Neural progenitor cell (in vitro differentiated cells): Measurements from ENCODE around the gene USP25. TPM values are rescaled to one million over a fixed set of nuclear protein-coding genes. Genes with fewer than 3 reads are reported as not detected.
"Not testable (repeated sequence)": the region's sequence is repeated elsewhere in the genome, so short reads cannot be mapped to it uniquely, and the experiment has no call there.

Experiments
- DNase-seq: peaks from one replicate; pipeline ENCODE4 v3.0.0-alpha.2; 2016; ENCODE audit warnings: low spot score
- H2AFZ ChIP-seq: fragments of 200-600 bp; sonication (generic); replicated peaks from 2 replicates; pipeline ENCODE4 v1.6.1; 2016; ENCODE audit warnings: antibody characterized with exemption
- H3F3A ChIP-seq: fragments of 200-600 bp; sonication (generic); 2 replicates; pipeline ENCODE4 v1.6.1; 2016; ENCODE audit warnings: antibody characterized with exemption, low read depth
- H3K27ac ChIP-seq: fragments of 200-600 bp; sonication (generic); 2 replicates; pipeline ENCODE4 v1.5.1; 2016; ENCODE audit warnings: mild to moderate bottlenecking
- H3K27me3 ChIP-seq: fragments of 200-600 bp; sonication (generic); 2 replicates; pipeline ENCODE4 v1.6.1; 2016; ENCODE audit warnings: mild to moderate bottlenecking, moderate library complexity
- H3K36me3 ChIP-seq: fragments of 200-600 bp; sonication (generic); 2 replicates; pipeline ENCODE4 v1.5.1; 2016
- H3K4me1 ChIP-seq: fragments of 200-600 bp; sonication (generic); 2 replicates; pipeline ENCODE4 v1.6.1; 2016; ENCODE audit warnings: mixed run types
- H3K4me2 ChIP-seq: fragments of 200-600 bp; sonication (generic); 2 replicates; pipeline ENCODE4 v1.6.1; 2016
- H3K4me3 ChIP-seq: fragments of 200-600 bp; sonication (generic); 2 replicates; pipeline ENCODE4 v1.5.1; 2016
- H3K79me2 ChIP-seq: fragments of 200-600 bp; sonication (generic); 2 replicates; pipeline ENCODE4 v1.6.1; 2016; ENCODE audit warnings: low read depth
- H3K9ac ChIP-seq: fragments of 200-600 bp; sonication (generic); 2 replicates; pipeline ENCODE4 v1.6.1; 2016
- H3K9me3 ChIP-seq: fragments of 200-600 bp; sonication (generic); 2 replicates; pipeline ENCODE4 v1.5.1; 2016; ENCODE audit warnings: low read depth
- H4K20me1 ChIP-seq: fragments of 200-600 bp; sonication (generic); 2 replicates; pipeline ENCODE4 v1.6.1; 2016; ENCODE audit warnings: low read depth
- H3K27ac Mint-ChIP-seq: 3 replicates; pipeline ENCODE4 v1.8.0; 2021; ENCODE audit warnings: mixed read lengths
- H3K27me3 Mint-ChIP-seq: 2 replicates; pipeline ENCODE4 v1.8.0; 2022; ENCODE audit warnings: low read depth, mild to moderate bottlenecking, inconsistent platforms, moderate library complexity, mixed read lengths; ENCODE audit not compliant: insufficient read depth
- H3K36me3 Mint-ChIP-seq: 3 replicates; pipeline ENCODE4 v1.8.0; 2021; ENCODE audit warnings: mixed read lengths
- H3K4me1 Mint-ChIP-seq: 3 replicates; pipeline ENCODE4 v1.8.0; 2021; ENCODE audit warnings: mixed read lengths
- H3K4me3 Mint-ChIP-seq: 3 replicates; pipeline ENCODE4 v1.8.0; 2021; ENCODE audit warnings: mild to moderate bottlenecking, moderate library complexity, mixed read lengths
- H3K9me3 Mint-ChIP-seq: 3 replicates; pipeline ENCODE4 v1.8.0; 2020; ENCODE audit warnings: mixed read lengths
- CTCF ChIP-seq: fragments of 200-600 bp; sonication (generic); IDR thresholded peaks from 2 replicates; pipeline ENCODE4 v1.5.1; 2017; ENCODE audit warnings: antibody characterized with exemption, mild to moderate bottlenecking
- EZH2 ChIP-seq: fragments of 200-600 bp; sonication (generic); IDR thresholded peaks from 2 replicates; pipeline ENCODE4 v1.6.1; 2017; ENCODE audit warnings: antibody characterized with exemption, mild to moderate bottlenecking, moderate library complexity
- EZH2phosphoT487 ChIP-seq: fragments of 200-600 bp; sonication (generic); IDR thresholded peaks from 2 replicates; pipeline ENCODE4 v1.6.1; 2017; ENCODE audit warnings: antibody characterized with exemption
- total RNA-seq: library from RNA; depleted of rRNA; stranded (reverse); fragments of >200 nt; gene quantifications from 2 replicates; pipeline ENCODE4 v1.2.3, GENCODE V29; 2015; ENCODE audit warnings: low replicate concordance

The USP25 gene
- total RNA-seq, 1 donor from 2014 or later: 36.4 TPM

GRCh38 chr21:15732290-15732995 is 2.7 kb downstream of the USP25 start:
- Histone ChIP-seq H3K4me2 (peak overlapping the region; percentile 83), H3K9me3 (no peaks in the 10 kb centered on the region), H3K4me1 (peaks cover 14% of the 10 kb centered on the region), H3K9ac (no peak overlapping the region), H4K20me1 (peaks cover 20% of the 10 kb centered on the region), H3K27ac (no peak overlapping the region), H3K79me2 (peaks cover 70% of the 10 kb centered on the region), H3K36me3 (no peaks in the 10 kb centered on the region), H3K4me3 (no peak overlapping the region), H3K27me3 (peaks cover 11% of the 10 kb centered on the region), H3F3A (peaks cover 10% of the 10 kb centered on the region), H2AFZ (no peak overlapping the region)
- H3K9me3 Mint-ChIP-seq: peaks cover 24% of the 10 kb centered on the region
- peaks cover 3% of the 10 kb centered on the region for H3K27me3 Mint-ChIP-seq
- TF ChIP-seq EZH2: no peak
- no peak for TF ChIP-seq CTCF
- no peak for TF ChIP-seq EZH2phosphoT487
- H3K4me3 Mint-ChIP-seq: peak overlapping the region; percentile 97
- DNase-seq: no peak
- H3K27ac Mint-ChIP-seq: no peak overlapping the region
- peaks cover 10% of the 10 kb centered on the region for H3K4me1 Mint-ChIP-seq
- peaks cover 21% of the 10 kb centered on the region for H3K36me3 Mint-ChIP-seq

- no peak overlapping the region for H3K27ac ChIP-seq
- Mint-ChIP-seq H3K9me3 (peaks cover 29% of the 10 kb centered on the region), H3K4me1 (peaks cover 10% of the 10 kb centered on the region), H3K27ac (no peak overlapping the region), H3K36me3 (peaks cover 25% of the 10 kb centered on the region), H3K27me3 (peaks cover 3% of the 10 kb centered on the region), H3K4me3 (peak overlapping the region; percentile 75)
- no peak overlapping the region for H3K4me2 ChIP-seq
- H3K9me3 ChIP-seq: no peaks in the 10 kb centered on the region
- H3K79me2 ChIP-seq: peaks cover 75% of the 10 kb centered on the region
- H3F3A ChIP-seq: peaks cover 10% of the 10 kb centered on the region
- H3K4me1 ChIP-seq: peaks cover 14% of the 10 kb centered on the region
- H2AFZ ChIP-seq: no peak overlapping the region
- DNase-seq: no peak
- H3K36me3 ChIP-seq: no peaks in the 10 kb centered on the region
- H3K4me3 ChIP-seq: no peak overlapping the region
- H4K20me1 ChIP-seq: peaks cover 20% of the 10 kb centered on the region
- H3K9ac ChIP-seq: no peak overlapping the region
- H3K27me3 ChIP-seq: peaks cover 11% of the 10 kb centered on the region
- no peak for TF ChIP-seq CTCF
- no peak for TF ChIP-seq EZH2phosphoT487
- TF ChIP-seq EZH2: no peak
Measured at GRCh38 chr21:15732996-15733329, 3.2 kb downstream of the USP25 start.

GRCh38 chr21:15735409-15735808 is 5.6 kb downstream of the USP25 start:
- Mint-ChIP-seq H3K27me3 (no peaks in the 10 kb centered on the region), H3K27ac (no peak overlapping the region), H3K36me3 (peaks cover 32% of the 10 kb centered on the region), H3K4me1 (peaks cover 30% of the 10 kb centered on the region), H3K9me3 (peaks cover 41% of the 10 kb centered on the region), H3K4me3 (no peak overlapping the region)
- TF ChIP-seq EZH2: no peak
- TF ChIP-seq EZH2phosphoT487: no peak
- no peak for TF ChIP-seq CTCF
- H4K20me1 ChIP-seq: peaks cover 20% of the 10 kb centered on the region
- H3K27me3 ChIP-seq: no peaks in the 10 kb centered on the region
- no peak overlapping the region for H3K4me2 ChIP-seq
- DNase-seq: no peak
- no peak overlapping the region for H3K27ac ChIP-seq
- no peak overlapping the region for H3K4me3 ChIP-seq
- peaks cover 100% of the 10 kb centered on the region for H3K79me2 ChIP-seq
- H3K9ac ChIP-seq: no peak overlapping the region
- peaks cover 10% of the 10 kb centered on the region for H3F3A ChIP-seq
- no peak overlapping the region for H2AFZ ChIP-seq
- H3K4me1 ChIP-seq: peaks cover 31% of the 10 kb centered on the region
- H3K36me3 ChIP-seq: no peaks in the 10 kb centered on the region
- no peaks in the 10 kb centered on the region for H3K9me3 ChIP-seq

GRCh38 chr21:15735931-15736330 is 6.1 kb downstream of the USP25 start:
- H3K36me3 ChIP-seq, H3K4me3 Mint-ChIP-seq, H3K9ac ChIP-seq, H3K4me3 ChIP-seq, H3K9me3 ChIP-seq, H3K27me3 ChIP-seq, H3K27ac ChIP-seq, H3F3A ChIP-seq, H3K27me3 Mint-ChIP-seq, DNase-seq, H3K4me2 ChIP-seq, H3K27ac Mint-ChIP-seq, H2AFZ ChIP-seq: not testable (repeated sequence)
- peaks cover 100% of the 10 kb centered on the region for H3K79me2 ChIP-seq
- peaks cover 17% of the 10 kb centered on the region for H4K20me1 ChIP-seq
- peaks cover 32% of the 10 kb centered on the region for H3K4me1 ChIP-seq
- Mint-ChIP-seq H3K36me3 (peaks cover 33% of the 10 kb centered on the region), H3K4me1 (peaks cover 30% of the 10 kb centered on the region), H3K9me3 (peaks cover 45% of the 10 kb centered on the region)

GRCh38 chr21:15738779-15739178 is 9.0 kb downstream of the USP25 start:
- Mint-ChIP-seq H3K4me1 (peaks cover 27% of the 10 kb centered on the region), H3K9me3 (peaks cover 66% of the 10 kb centered on the region), H3K36me3 (peaks cover 52% of the 10 kb centered on the region), H3K4me3 (peak overlapping the region; percentile 31)
- H3K36me3 ChIP-seq, H3K9ac ChIP-seq, H3K4me3 ChIP-seq, H3K27ac ChIP-seq, H3K27me3 ChIP-seq, H3F3A ChIP-seq, H3K27ac Mint-ChIP-seq, H3K27me3 Mint-ChIP-seq, H4K20me1 ChIP-seq, H3K9me3 ChIP-seq: not testable (repeated sequence)
- peak; percentile 21 for DNase-seq
- Histone ChIP-seq H2AFZ (peak overlapping the region; percentile 3), H3K79me2 (peaks cover 100% of the 10 kb centered on the region), H3K4me1 (peaks cover 32% of the 10 kb centered on the region), H3K4me2 (peak overlapping the region; percentile 71)
